K562 (cell line): ENCODE data around the gene GALNT13. TPM values are rescaled to one million over a fixed set of nuclear protein-coding genes. Genes with fewer than 3 reads are reported as not detected.

ENCODE experiments used
- ATAC-seq: fragments of 200-7000 bp; cut with Tn5 transposase; 3 replicates; pipeline ENCODE4 v1.9.1; 2020; ENCODE audit warnings: moderate library complexity
- BruUV-seq: library from RNA; stranded (reverse); fragments of 400-500 nt; replicated peaks from 2 replicates; lab custom pipeline; 2021; lab: Mats Ljungman, UMichigan
- CTCF ChIA-PET: fragments of 300-600 bp; formaldehyde crosslinking; extraction: SDS; loops from one replicate; lab custom pipeline; 2021; ENCODE audit warnings: low intra/inter-chr PET ratio; lab: Yijun Ruan, JAX
- POLR2A ChIA-PET: fragments of 300-600, 350-650 bp; sonication (Branson Sonifier 250); formaldehyde crosslinking; extraction: SDS; loops from one replicate; lab custom pipeline; 2021; ENCODE audit warnings: antibody characterized with exemption, inconsistent platforms; lab: Yijun Ruan, JAX
- DNase-seq, 4 experiments: peaks; one replicate each; pipeline versions ENCODE4 v3.0.0 to v3.0.0-alpha.2; 2011 to 2018; ENCODE audit warnings: low spot score in 3 of 4, mixed read lengths in 3 of 4; ENCODE audit errors: extremely low read depth in 1 of 4
- FAIRE-seq: peaks from 2 replicates; lab custom pipeline; 2011; peaks lifted over from hg19 to GRCh38; lab: Jason Lieb, UNC
- H2AFZ ChIP-seq: 2 replicates; pipeline ENCODE4 v1.6.0; 2011; ENCODE audit warnings: low read depth, low read length, control low read depth, inconsistent platforms
- H3K27ac ChIP-seq: fragments of 200-600 bp; 3 replicates; pipeline ENCODE4 v1.8.0; 2011; ENCODE audit warnings: low read depth, mild to moderate bottlenecking, control low read depth, inconsistent platforms, low read length, moderate library complexity, mixed read lengths; ENCODE audit errors: extremely low read depth
- H3K27me3 ChIP-seq, 2 experiments: fragments of 300-600 bp in 1 of 2; 2 replicates in 1 of 2; 3 replicates in 1 of 2; pipeline versions ENCODE4 v1.6.0 to v1.8.0; 2011; ENCODE audit warnings: inconsistent platforms in 2 of 2, low read length in 2 of 2, mild to moderate bottlenecking in 1 of 2, mixed read lengths in 1 of 2, moderate library complexity in 1 of 2; ENCODE audit not compliant: control insufficient read depth in 2 of 2, insufficient read depth in 2 of 2
- H3K36me3 ChIP-seq: fragments of 300-600 bp; 3 replicates; pipeline ENCODE4 v1.8.0; 2011; ENCODE audit warnings: mild to moderate bottlenecking, low read length, inconsistent platforms; ENCODE audit not compliant: control insufficient read depth, insufficient read depth
- H3K4me1 ChIP-seq, 2 experiments: fragments of 200-600 bp in 1 of 2; replicated peaks in 1 of 2; 2 replicates in 1 of 2; 3 replicates in 1 of 2; pipeline versions ENCODE4 v1.5.1 to v1.8.0; 2011; ENCODE audit warnings: inconsistent platforms in 2 of 2, low read length in 2 of 2, mild to moderate bottlenecking in 1 of 2, mixed read lengths in 1 of 2, moderate library complexity in 1 of 2; ENCODE audit not compliant: control insufficient read depth in 2 of 2, insufficient read depth in 2 of 2
- H3K4me2 ChIP-seq: 2 replicates; pipeline ENCODE4 v1.6.1; 2011; ENCODE audit warnings: low read length, control low read depth, inconsistent platforms, mixed read lengths; ENCODE audit not compliant: insufficient read depth
- H3K4me3 ChIP-seq: fragments of 200-600 bp; sonication (generic), shearing (Covaris generic); 2 replicates; pipeline ENCODE4 v1.5.1; 2016; ENCODE audit warnings: control low read depth, inconsistent platforms
- H3K79me2 ChIP-seq: fragments of 200-600 bp; 3 replicates; pipeline ENCODE4 v1.8.0; 2011; ENCODE audit warnings: low read length, inconsistent platforms; ENCODE audit not compliant: control insufficient read depth, insufficient read depth
- H3K9ac ChIP-seq, 2 experiments: 2 replicates each; pipeline versions ENCODE4 v1.6.0 to v1.6.1; 2011; ENCODE audit warnings: low read depth in 2 of 2, low read length in 2 of 2, control low read depth in 1 of 2, inconsistent platforms in 1 of 2, mild to moderate bottlenecking in 1 of 2, mixed read lengths in 1 of 2; ENCODE audit not compliant: insufficient read depth in 1 of 2
- H3K9me1 ChIP-seq: one replicate; pipeline ENCODE4 v1.6.0; 2011; ENCODE audit warnings: inconsistent platforms, mild to moderate bottlenecking, low read length, moderate library complexity; ENCODE audit not compliant: control insufficient read depth, insufficient read depth
- H3K9me3 ChIP-seq: replicated peaks from 2 replicates; pipeline ENCODE4 v1.5.1; 2011; ENCODE audit warnings: low read depth, low read length, inconsistent platforms; ENCODE audit not compliant: control insufficient read depth, insufficient read depth
- H4K20me1 ChIP-seq: replicated peaks from 2 replicates; pipeline ENCODE4 v1.6.1; 2011; ENCODE audit warnings: low read length, inconsistent platforms, mixed read lengths; ENCODE audit not compliant: control insufficient read depth, insufficient read depth
- CSDE1 ChIP-seq, 2 experiments: fragments of 450-650 bp; IDR thresholded peaks; 2 replicates each; pipeline ENCODE4 v1.6.1; 2016; ENCODE audit warnings: mild to moderate bottlenecking in 1 of 2
- HDGF ChIP-seq: fragments of 450-650 bp; IDR thresholded peaks from 2 replicates; pipeline ENCODE4 v1.6.1; 2016
- HNRNPL ChIP-seq: fragments of 200-400 bp; formaldehyde crosslinking; IDR thresholded peaks from 2 replicates; pipeline ENCODE4 v1.6.1; 2017; ENCODE audit warnings: low read depth, mild to moderate bottlenecking, low read length
- NCOA2 ChIP-seq, 2 experiments: fragments of 450-650 bp; IDR thresholded peaks; 2 replicates each; pipeline ENCODE4 v1.6.1; 2018; ENCODE audit warnings: mild to moderate bottlenecking in 2 of 2, moderate library complexity in 1 of 2; ENCODE audit not compliant: partially characterized antibody in 2 of 2
- PCBP1 ChIP-seq: fragments of 200-400 bp; formaldehyde crosslinking; IDR thresholded peaks from 2 replicates; pipeline ENCODE4 v1.6.1; 2018; ENCODE audit warnings: mild to moderate bottlenecking, low read depth, low read length; ENCODE audit not compliant: poor library complexity, severe bottlenecking
- PML ChIP-seq: IDR thresholded peaks from 2 replicates; pipeline ENCODE4 v1.6.1; 2012; ENCODE audit warnings: low read length, inconsistent platforms
- PYGO2 ChIP-seq: fragments of 450-650 bp; IDR thresholded peaks from 2 replicates; pipeline ENCODE4 v1.6.1; 2016; ENCODE audit warnings: mild to moderate bottlenecking, missing genetic modification characterization, moderate library complexity, missing compliant biosample characterization
- SIRT6 ChIP-seq: IDR thresholded peaks from one replicate; pipeline ENCODE4 v1.6.1; 2012; ENCODE audit warnings: low read depth, mild to moderate bottlenecking, control low read depth, inconsistent platforms, low read length, moderate library complexity
- SMARCA5 ChIP-seq: fragments of 450-650 bp; IDR thresholded peaks from 2 replicates; pipeline ENCODE4 v1.6.1; 2016
- SMARCE1 ChIP-seq: fragments of 450-650 bp; IDR thresholded peaks from 2 replicates; pipeline ENCODE4 v1.7.1; 2016; ENCODE audit warnings: mild to moderate bottlenecking
- TAF9B ChIP-seq: fragments of 450-650 bp; IDR thresholded peaks from 2 replicates; pipeline ENCODE4 v1.6.1; 2018; ENCODE audit warnings: mild to moderate bottlenecking; ENCODE audit not compliant: partially characterized antibody
- ZNF507 ChIP-seq: conservative IDR thresholded peaks from 2 replicates; pipeline ENCODE4 v1.6.1; 2017; ENCODE audit warnings: missing genetic modification characterization, missing compliant biosample characterization
- WGBS: fragments of 100-300 bp; shearing (Covaris generic); methylation state at CpG from one replicate; pipeline ENCODE4 v1.1.6; 2016; ENCODE audit warnings: low coverage, mixed read lengths; ENCODE audit not compliant: insufficient coverage; ENCODE audit errors: missing lambda C conversion rate; 5-methylcytosine and 5-hydroxymethylcytosine counted together
- in situ Hi-C: fragments of 300-500 bp; cut with MboI; formaldehyde crosslinking; loops from 4 replicates; pipeline ENCODE4 v1.15.0; 2018; ENCODE audit warnings: inconsistent platforms, mixed read lengths
- intact Hi-C: fragments of 100-400 bp; cut with micrococcal nuclease; formaldehyde crosslinking; loops from 2 replicates; pipeline ENCODE4 v1.14.2; 2022
- polyA plus RNA-seq, 8 experiments: library from polyadenylated mRNA; depleted of rRNA in 4 of 8; stranded (reverse) in 5 of 8; unstranded in 3 of 8; fragments of >200 nt; fragmentation: Nextera tagmentation in 2 of 8; fragmentation: Illumina TruSeq in 1 of 8; extraction: Ambion mirVana in 2 of 8; extraction: Trizol in 1 of 8; gene quantifications; 2 replicates each; pipeline versions ENCODE4 v1.2.1 to v1.2.3, GENCODE V29; 2011 to 2014; ENCODE audit warnings: inconsistent platforms in 1 of 8, missing spikeins in 1 of 8
- total RNA-seq, 7 experiments: library from RNA; depleted of rRNA in 6 of 7; stranded (reverse); fragments of >200 nt in 6 of 7; fragmentation: Illumina TruSeq in 2 of 7; extraction: Trizol in 2 of 7; gene quantifications; 2 replicates each; pipeline versions ENCODE4 v1.2.1 to v1.2.3, GENCODE V29; 2011 to 2021; ENCODE audit warnings: low replicate concordance in 1 of 7
- TF ChIP-seq, protein P1 (sequence below), 2 experiments: IDR thresholded peaks; 2 replicates each; pipeline ENCODE4 v1.6.1; 2011; ENCODE audit warnings: borderline replicate concordance in 1 of 2, control low read depth in 1 of 2, low read depth in 1 of 2, low read length in 1 of 2, mild to moderate bottlenecking in 1 of 2, mixed read lengths in 1 of 2, moderate library complexity in 1 of 2; ENCODE audit not compliant: insufficient read depth in 1 of 2, insufficient read length in 1 of 2, poor library complexity in 1 of 2, severe bottlenecking in 1 of 2; ENCODE audit errors: extremely low read depth in 1 of 2

GALNT13 gene
- total and polyA plus RNA-seq, 9 of the 15 experiments (the other 6 are each of a cell fraction or from before 2014, with no cell fraction given) = not detected

DNA sequence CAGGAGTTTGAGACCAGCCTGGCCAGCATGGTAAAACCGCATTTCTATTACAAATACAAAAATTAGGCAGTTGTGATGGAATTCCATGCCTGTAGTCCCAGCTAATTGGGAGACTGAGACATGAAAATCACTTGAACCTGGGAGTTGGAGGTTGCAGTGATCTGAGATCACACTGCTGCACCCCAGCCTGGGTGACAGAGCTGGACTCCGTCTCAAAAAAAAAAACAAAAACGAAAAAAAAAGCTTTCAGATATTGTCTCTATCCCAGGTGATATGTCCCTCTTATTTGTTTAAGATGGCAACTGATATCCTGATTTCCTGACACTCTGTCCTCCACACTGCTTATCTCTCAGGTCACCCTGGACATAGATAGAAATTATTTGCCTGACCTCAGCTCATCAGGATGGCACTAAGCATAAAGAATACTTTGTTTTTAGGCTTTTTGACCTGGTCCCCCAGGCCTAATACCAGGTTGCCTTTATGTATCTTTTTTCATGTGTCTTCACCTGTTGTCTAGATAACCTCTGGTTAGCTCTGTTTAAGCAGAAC is 531.6 kb downstream of the GALNT13 start:
- in situ Hi-C loops = no loop called here
- Histone ChIP-seq H3K9me3 (peaks cover 2% of the 10 kb centered on the region; the same call in 1 of the 2 replicates), H3K36me3 (no peaks in the 10 kb centered on the region), H3K27ac (no peak overlapping the region), H2AFZ (no peak overlapping the region), H3K9me1 (no peaks in the 10 kb centered on the region), H4K20me1 (no peaks in the 10 kb centered on the region), H3K4me2 (no peak overlapping the region), H3K9ac (no peak overlapping the region), H3K4me3 (no peak overlapping the region), H3K79me2 (no peaks in the 10 kb centered on the region), H3K4me1 (no peaks in the 10 kb centered on the region), H3K27me3 (no peaks in the 10 kb centered on the region)
- no peak for TF ChIP-seq ZNF507 (tag)
- no peak for TF ChIP-seq SIRT6
- no peak for TF ChIP-seq PML
- WGBS = 5% methylated on average over 3 of the region's 3 CpGs
- intact Hi-C loops = no loop called here
- no TSS peak for BruUV-seq
- DNase-seq (no peak), FAIRE-seq (no peak), ATAC-seq (no peak)
- ChIA-PET CTCF (no interaction called here), POLR2A (no interaction called here)

DNA sequence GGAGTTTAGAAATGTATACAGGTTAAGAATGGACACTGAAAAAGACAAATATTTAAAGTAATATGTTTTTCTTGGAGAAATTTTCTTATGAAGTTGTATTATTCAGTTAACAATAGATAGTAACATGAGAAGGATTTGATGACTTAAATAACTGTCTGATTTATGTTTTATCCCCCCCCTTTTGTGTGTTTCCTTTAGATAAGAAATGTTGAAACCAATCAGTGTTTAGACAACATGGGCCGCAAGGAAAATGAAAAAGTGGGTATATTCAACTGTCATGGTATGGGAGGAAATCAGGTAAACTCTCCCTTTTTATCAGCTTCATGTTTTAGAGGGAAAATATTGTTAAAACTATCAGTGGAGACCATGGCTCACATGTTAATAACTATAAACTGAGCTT is 537.1 kb downstream of the GALNT13 start:
- no peak overlapping the region for H3K9ac ChIP-seq
- intact Hi-C loops = no loop called here
- no peak for TF ChIP-seq PYGO2 (tag)
- no peak for TF ChIP-seq HDGF
- no peak for TF ChIP-seq CSDE1 (IDR thresholded peaks at IDR 0.05)
- TF ChIP-seq, protein P1, sequence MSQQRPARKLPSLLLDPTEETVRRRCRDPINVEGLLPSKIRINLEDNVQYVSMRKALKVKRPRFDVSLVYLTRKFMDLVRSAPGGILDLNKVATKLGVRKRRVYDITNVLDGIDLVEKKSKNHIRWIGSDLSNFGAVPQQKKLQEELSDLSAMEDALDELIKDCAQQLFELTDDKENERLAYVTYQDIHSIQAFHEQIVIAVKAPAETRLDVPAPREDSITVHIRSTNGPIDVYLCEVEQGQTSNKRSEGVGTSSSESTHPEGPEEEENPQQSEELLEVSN (IDR thresholded peaks at IDR 0.05; ENCODE audit: borderline replicate concordance in 1 of 2, extremely low read depth in 1 of 2, insufficient read depth in 1 of 2, insufficient read length in 1 of 2, low read depth in 1 of 2, low read length in 1 of 2, poor library complexity in 1 of 2, severe bottlenecking in 1 of 2) = no peak
- TF ChIP-seq SMARCA5 = no peak
- no peak for TF ChIP-seq HNRNPL
- TF ChIP-seq SMARCE1 = no peak
- TF ChIP-seq PCBP1 = no peak
- no peak for TF ChIP-seq NCOA2 (IDR thresholded peaks at IDR 0.05; ENCODE audit: partially characterized antibody in 2 of 2)
- no peak for TF ChIP-seq TAF9B

More for the DNA sequence above, 537.1 kb downstream of the GALNT13 start:
- no peaks in the 10 kb centered on the region for H4K20me1 ChIP-seq
- H3K4me3 ChIP-seq = no peak overlapping the region
- H3K27me3 ChIP-seq = no peaks in the 10 kb centered on the region
- no peaks in the 10 kb centered on the region for H3K79me2 ChIP-seq
- no peak overlapping the region for H2AFZ ChIP-seq
- ChIA-PET CTCF (no interaction called here), POLR2A (no interaction called here)
- no TSS peak for BruUV-seq
- no peaks in the 10 kb centered on the region for H3K36me3 ChIP-seq
- H3K9me1 ChIP-seq = no peaks in the 10 kb centered on the region
- DNase-seq = no peak
- no peak overlapping the region for H3K4me2 ChIP-seq
- no peak for ATAC-seq
- in situ Hi-C loops = no loop called here
- no peak for FAIRE-seq
- no peaks in the 10 kb centered on the region for H3K9me3 ChIP-seq
- no peak overlapping the region for H3K27ac ChIP-seq
- WGBS = 0% methylated on average over 1 of the region's 1 CpG
- H3K4me1 ChIP-seq = no peaks in the 10 kb centered on the region
